NCI-H748 (cell line): ENCODE measurements around the gene FANK1.
"Not testable (repeated sequence)": the region's sequence is repeated elsewhere in the genome, so short reads cannot be mapped to it uniquely, and the experiment has no call there.

Source experiments
- DNase-seq: peaks from one replicate; lab custom pipeline; 2025; ENCODE audit not compliant: unreplicated experiment; lab: John Stamatoyannopoulos, UW

Gene FANK1

GRCh38 chr10:126016156-126016805, 119.9 kb downstream of the FANK1 start:
- DNase-seq, result no peak

GRCh38 chr10:126016882-126017281, 120.5 kb downstream of the FANK1 start:
- no peak for DNase-seq

GRCh38 chr10:126017961-126018560, 121.7 kb downstream of the FANK1 start:
- DNase-seq, result no peak

GRCh38 chr10:126021833-126022500, 125.6 kb downstream of the FANK1 start:
- DNase-seq, result peak; percentile 3

GRCh38 chr10:126022841-126023240, 126.5 kb downstream of the FANK1 start:
- no peak for DNase-seq

GRCh38 chr10:126027692-126028091, 131.3 kb downstream of the FANK1 start:
- no peak for DNase-seq

GRCh38 chr10:126029999-126030398, 133.6 kb downstream of the FANK1 start:
- no peak for DNase-seq

GRCh38 chr10:126034586-126034985, 138.2 kb downstream of the FANK1 start:
- no peak for DNase-seq

GRCh38 chr10:126036515-126036914, 140.2 kb downstream of the FANK1 start:
- no peak for DNase-seq

GRCh38 chr10:126037946-126038345, 141.6 kb downstream of the FANK1 start:
- DNase-seq, result no peak

GRCh38 chr10:126041117-126041516, 144.8 kb downstream of the FANK1 start:
- DNase-seq, result no peak

- DNase-seq, result peak; percentile 66
Observed at GRCh38 chr10:126041804-126042231, 145.5 kb downstream of the FANK1 start.

GRCh38 chr10:126042354-126042753, 146.0 kb downstream of the FANK1 start:
- no peak for DNase-seq

GRCh38 chr10:126042906-126043305, 146.5 kb downstream of the FANK1 start:
- DNase-seq, result no peak

GRCh38 chr10:126043389-126043788, 147.0 kb downstream of the FANK1 start:
- no peak for DNase-seq

GRCh38 chr10:126045861-126046260, 149.5 kb downstream of the FANK1 start:
- DNase-seq, result no peak

- no peak for DNase-seq
Observed at GRCh38 chr10:126046831-126047230, 150.5 kb downstream of the FANK1 start.

GRCh38 chr10:126047749-126048148, 151.4 kb downstream of the FANK1 start:
- DNase-seq, result not testable (repeated sequence)

GRCh38 chr10:126049759-126050700, 153.7 kb downstream of the FANK1 start:
- DNase-seq, result no peak

- no peak for DNase-seq
Observed at GRCh38 chr10:126052171-126052570, 155.8 kb downstream of the FANK1 start.

- peak; percentile 9 for DNase-seq
Observed at GRCh38 chr10:126054191-126054590, 157.8 kb downstream of the FANK1 start.
